ENCODE measurements around the gene GIGYF1.
A peak's percentile ranks its signal among the peaks of the same experiment; 100 is the strongest.

Gene GIGYF1

GRCh38 chr7:100699018-100699417 is 5.0 kb upstream of the GIGYF1 start:
- POLR2A ChIA-PET: no interaction called here
- CTCF ChIA-PET: interaction anchor here (1.2 to 1.7 kb wide), 4 partner anchors 9 to 153 kb away, joined by 3 to 8 read pairs (median 5); partner anchors contain the start of genes MOSPD3 and SLC12A9
- DNase-seq (ENCODE audit: extremely low spot score): no peak
- TF ChIP-seq, protein P1, sequence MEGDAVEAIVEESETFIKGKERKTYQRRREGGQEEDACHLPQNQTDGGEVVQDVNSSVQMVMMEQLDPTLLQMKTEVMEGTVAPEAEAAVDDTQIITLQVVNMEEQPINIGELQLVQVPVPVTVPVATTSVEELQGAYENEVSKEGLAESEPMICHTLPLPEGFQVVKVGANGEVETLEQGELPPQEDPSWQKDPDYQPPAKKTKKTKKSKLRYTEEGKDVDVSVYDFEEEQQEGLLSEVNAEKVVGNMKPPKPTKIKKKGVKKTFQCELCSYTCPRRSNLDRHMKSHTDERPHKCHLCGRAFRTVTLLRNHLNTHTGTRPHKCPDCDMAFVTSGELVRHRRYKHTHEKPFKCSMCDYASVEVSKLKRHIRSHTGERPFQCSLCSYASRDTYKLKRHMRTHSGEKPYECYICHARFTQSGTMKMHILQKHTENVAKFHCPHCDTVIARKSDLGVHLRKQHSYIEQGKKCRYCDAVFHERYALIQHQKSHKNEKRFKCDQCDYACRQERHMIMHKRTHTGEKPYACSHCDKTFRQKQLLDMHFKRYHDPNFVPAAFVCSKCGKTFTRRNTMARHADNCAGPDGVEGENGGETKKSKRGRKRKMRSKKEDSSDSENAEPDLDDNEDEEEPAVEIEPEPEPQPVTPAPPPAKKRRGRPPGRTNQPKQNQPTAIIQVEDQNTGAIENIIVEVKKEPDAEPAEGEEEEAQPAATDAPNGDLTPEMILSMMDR (IDR thresholded peaks at IDR 0.05; ENCODE audit: control extremely low read depth, extremely low read depth, low read depth, missing control alignments): no peak

GRCh38 chr7:100696123-100696521 is 2.1 kb upstream of the GIGYF1 start:
- ChIA-PET CTCF (interaction anchor here (1.4 to 10.3 kb wide), 4 partner anchors 10 to 156 kb away, joined by 3 to 159 read pairs (median 4); partner anchors contain the start of genes POP7 and SLC12A9), POLR2A (no interaction called here)
- DNase-seq (ENCODE audit: extremely low spot score): no peak
- TF ChIP-seq, protein P1 (IDR thresholded peaks at IDR 0.05; ENCODE audit: control extremely low read depth, extremely low read depth, low read depth, missing control alignments): no peak

DNA sequence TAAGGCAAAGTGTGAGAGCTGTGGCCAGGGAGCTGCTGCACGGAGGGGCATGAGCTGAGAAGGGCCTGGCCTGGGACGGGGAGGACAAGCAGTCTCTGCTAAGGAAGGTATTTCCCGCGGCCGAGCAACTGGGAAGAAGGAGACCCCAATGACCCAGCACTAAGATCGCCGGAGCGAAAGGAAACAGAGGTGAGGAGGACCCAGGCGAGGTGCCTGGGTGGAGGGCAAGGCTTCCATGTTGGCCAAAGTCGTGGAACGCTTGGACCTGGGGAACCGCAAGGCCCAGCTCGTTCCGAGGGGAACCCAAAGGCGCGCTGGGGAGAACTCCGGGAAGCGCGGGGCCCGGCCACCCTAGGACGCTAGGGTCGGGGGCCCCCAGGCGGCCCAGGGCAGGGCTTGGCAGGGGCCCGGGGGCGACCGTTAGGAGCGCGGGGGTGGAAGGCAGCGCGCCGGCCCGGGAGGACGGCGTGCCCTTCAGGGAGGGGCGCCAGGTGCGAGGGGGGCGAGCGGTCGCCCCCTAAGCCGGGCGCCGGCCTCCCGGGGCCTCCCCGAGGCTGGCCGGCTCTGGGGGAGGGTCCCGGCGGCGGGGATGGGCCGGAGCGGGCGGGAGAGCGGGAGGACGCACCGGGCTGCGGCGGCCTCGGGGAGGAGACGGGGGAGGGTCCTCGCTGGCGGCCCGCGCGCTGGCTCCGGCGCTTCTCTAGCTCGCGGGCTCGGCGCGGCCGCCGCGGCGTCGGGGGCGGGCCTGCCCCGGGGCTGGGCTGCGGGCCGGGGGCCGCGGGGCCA is 545 bp downstream of the GIGYF1 start:
- POLR2A ChIA-PET: interaction anchor here (0.6 to 2.2 kb wide), 2 partner anchors 12 to 191 kb away, joined by 3 to 9 read pairs; partner anchors contain the start of gene POP7
- CTCF ChIA-PET: interaction anchor here (0.6 to 10.3 kb wide), 17 partner anchors 8 to 265 kb away, joined by 3 to 159 read pairs (median 4); partner anchors contain the start of genes MOSPD3, POP7 and SLC12A9
- TF ChIP-seq, protein P1 (IDR thresholded peaks at IDR 0.05; ENCODE audit: control extremely low read depth, extremely low read depth, low read depth, missing control alignments): no peak
- DNase-seq (ENCODE audit: extremely low spot score): no peak

DNA sequence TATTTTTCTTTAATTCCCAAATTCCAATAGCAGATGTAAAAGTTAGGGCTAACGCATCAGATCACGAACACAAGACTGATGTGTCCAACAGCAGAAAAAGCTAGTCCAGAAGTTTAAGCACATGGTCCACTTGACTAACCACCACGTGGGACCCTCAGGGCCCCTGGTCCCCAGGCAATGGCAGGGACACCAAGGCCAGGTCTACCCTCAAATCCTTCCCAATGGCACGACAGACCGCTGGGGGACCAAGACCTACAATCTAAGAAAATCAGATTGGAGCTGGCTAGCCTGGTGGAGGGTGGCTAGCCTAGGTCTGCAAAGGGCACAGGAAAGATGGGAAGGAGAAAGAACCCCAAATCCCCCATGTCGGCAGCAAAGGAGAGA is 1.5 kb downstream of the GIGYF1 start:
- TF ChIP-seq, protein P1 (IDR thresholded peaks at IDR 0.05; ENCODE audit: control extremely low read depth, extremely low read depth, low read depth, missing control alignments): no peak
- no peak for DNase-seq (ENCODE audit: extremely low spot score)
- POLR2A ChIA-PET: interaction anchor here (0.9 kb wide), 1 partner anchor 80 kb away, joined by 4 read pairs; the partner anchor contains the start of gene MOSPD3
- CTCF ChIA-PET: interaction anchor here (0.8 to 10.3 kb wide), 22 partner anchors 9 to 266 kb away, joined by 3 to 159 read pairs (median 4); partner anchors contain the start of genes MOSPD3, POP7 and SLC12A9

GRCh38 chr7:100691676-100692577 is 2.1 kb downstream of the GIGYF1 start:
- TF ChIP-seq, protein P1 (IDR thresholded peaks at IDR 0.05; ENCODE audit: control extremely low read depth, extremely low read depth, low read depth, missing control alignments): peak; percentile 97
- ChIA-PET CTCF (interaction anchor here (0.6 to 10.3 kb wide), 29 partner anchors 10 to 215 kb away, joined by 3 to 159 read pairs (median 4); partner anchors contain the start of genes FBXO24, LRCH4, MOSPD3 and POP7), POLR2A (interaction anchor here (0.6 to 1.1 kb wide), 3 partner anchors 80 to 262 kb away, joined by 3 to 4 read pairs (median 4); partner anchors contain the start of gene MOSPD3)
- DNase-seq (ENCODE audit: extremely low spot score): peak; percentile 87
